NB4 (cell line): ENCODE measurements around the gene WASL.

ENCODE experiments used
- CTCF ChIP-seq: IDR thresholded peaks from one replicate; pipeline ENCODE4 v1.5.1; 2012; ENCODE audit warnings: low read depth, low read length
- MAX ChIP-seq: IDR thresholded peaks from 2 replicates; pipeline ENCODE4 v1.6.1; 2011; ENCODE audit warnings: low read depth, low read length

GRCh38 chr7:123658023-123658422 is 90.8 kb downstream of the WASL start:
- TF ChIP-seq CTCF (no peak), MAX (no peak)
